HG02763 (cell line): ENCODE measurements around the gene APBB2.

ENCODE experiments used
- ATAC-seq: cut with Tn5 transposase; IDR thresholded peaks from one replicate; pipeline ENCODE4 v1.9.1; 2021; ENCODE audit warnings: mild to moderate bottlenecking, moderate library complexity; ENCODE audit not compliant: unreplicated experiment

APBB2 gene

GRCh38 chr4:41110050-41110449, 104.3 kb downstream of the APBB2 start:
- no peak for ATAC-seq

- ATAC-seq: no peak
Measured at GRCh38 chr4:41108481-41108880, 105.9 kb downstream of the APBB2 start.

- ATAC-seq: no peak
Measured at GRCh38 chr4:41106694-41107419, 107.5 kb downstream of the APBB2 start.

GRCh38 chr4:41106081-41106480, 108.3 kb downstream of the APBB2 start:
- ATAC-seq: no peak

GRCh38 chr4:41104155-41104554, 110.2 kb downstream of the APBB2 start:
- ATAC-seq: no peak

DNA sequence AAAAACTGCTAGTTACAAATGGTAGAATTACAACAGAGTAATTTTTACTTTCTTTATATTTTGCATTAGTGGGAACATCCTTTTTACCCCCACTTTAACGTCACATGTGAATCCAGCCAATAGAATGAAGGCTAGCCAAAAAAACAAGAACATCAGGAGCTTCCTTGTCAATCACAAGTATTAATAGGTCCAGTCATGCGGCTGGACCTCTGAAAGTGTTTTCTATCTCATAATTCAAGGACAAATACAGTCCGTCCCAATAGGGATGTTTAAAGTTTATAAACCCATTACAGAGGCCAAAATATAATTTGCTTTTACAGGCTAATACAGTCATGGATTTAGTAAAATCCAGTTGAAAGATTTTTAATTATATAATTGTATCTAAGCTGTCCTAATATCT, 110.7 kb downstream of the APBB2 start:
- no peak for ATAC-seq

DNA sequence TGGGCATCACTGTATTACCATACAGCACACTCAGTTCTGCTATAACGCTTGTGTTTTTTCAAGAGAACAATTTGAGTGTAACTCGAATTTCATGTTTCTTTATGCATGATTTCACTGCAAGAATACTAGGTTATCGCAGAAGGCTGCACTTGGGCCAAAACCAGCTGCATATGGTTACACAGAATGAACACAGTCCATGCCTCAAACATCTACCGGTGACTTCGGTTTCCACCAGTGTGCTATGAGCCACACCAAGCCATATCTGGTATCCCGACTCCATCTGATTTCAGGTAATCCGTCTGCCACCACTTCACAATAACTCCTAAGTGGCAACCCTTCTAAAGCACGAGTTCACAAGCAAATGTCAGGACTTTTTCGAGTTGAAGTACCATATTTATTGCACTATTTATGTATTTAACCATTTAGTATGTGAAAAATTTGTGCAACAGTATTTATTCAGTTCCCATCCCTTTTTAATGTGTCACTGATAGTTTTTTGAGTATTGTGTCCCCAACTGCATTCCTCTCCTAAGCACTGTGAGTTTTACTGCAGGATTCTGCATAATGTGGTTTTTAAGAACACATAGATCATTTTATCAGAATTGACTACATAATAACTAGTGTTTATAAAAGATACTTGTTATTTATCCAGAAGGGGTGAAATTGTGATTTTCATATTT, 111.8 kb downstream of the APBB2 start:
- ATAC-seq: no peak

GRCh38 chr4:41098093-41099048, 116.0 kb downstream of the APBB2 start:
- no peak for ATAC-seq

DNA sequence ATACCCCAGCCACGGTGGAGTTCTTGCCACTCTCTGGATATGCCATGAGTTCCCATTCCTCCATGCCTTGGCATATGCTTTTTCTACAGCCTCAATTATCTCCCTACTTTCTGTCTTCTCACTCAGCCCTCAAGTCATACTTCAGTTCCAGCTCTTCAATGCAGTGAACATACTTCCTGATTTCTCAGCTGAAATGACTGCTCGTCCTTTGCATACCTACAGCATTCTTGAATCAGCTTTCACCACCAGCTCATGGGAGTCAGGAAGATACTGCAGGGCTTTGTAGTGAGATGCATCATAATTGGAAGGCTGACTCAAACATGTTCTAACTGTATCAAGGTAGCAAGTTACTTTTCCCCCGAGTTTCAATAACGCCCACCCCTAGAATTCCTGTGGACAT, 118.4 kb downstream of the APBB2 start:
- no peak for ATAC-seq

DNA sequence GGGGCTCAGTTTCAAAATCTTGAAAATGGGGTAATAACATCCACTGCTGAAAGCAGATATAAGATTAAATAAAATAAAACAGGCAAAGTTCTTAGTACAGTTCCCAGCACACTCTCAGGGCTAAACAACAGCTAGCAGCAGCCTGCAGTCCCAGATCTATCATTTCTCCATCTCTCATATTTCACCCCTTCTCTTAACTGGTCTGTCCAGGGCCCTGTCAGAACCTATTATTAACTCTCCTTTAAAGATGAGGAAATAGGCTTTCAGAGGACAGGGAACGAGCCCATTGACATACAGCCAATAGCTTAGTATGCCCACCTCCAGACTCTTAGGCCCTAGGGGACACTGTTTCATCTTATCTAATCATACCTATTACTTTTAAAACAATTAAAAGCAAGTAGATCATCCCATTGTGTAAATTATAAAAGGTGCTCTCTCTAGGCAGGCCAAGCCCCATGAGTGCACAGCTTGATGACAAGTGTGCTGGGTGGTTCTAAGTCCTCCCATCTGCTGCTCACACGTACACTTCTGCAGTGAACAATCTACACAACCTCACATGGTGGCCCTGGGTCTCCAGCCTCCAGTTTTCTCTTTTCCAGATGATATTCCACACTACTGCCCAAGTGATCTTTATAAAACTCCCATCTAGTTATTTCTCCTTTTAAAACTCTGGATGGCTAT, 119.0 kb downstream of the APBB2 start:
- no peak for ATAC-seq

- no peak for ATAC-seq
Measured at GRCh38 chr4:41092128-41092527, 122.2 kb downstream of the APBB2 start.

- ATAC-seq: no peak
Measured at GRCh38 chr4:41081847-41082246, 132.5 kb downstream of the APBB2 start.

- ATAC-seq: no peak
Measured at GRCh38 chr4:41080976-41081375, 133.4 kb downstream of the APBB2 start.

DNA sequence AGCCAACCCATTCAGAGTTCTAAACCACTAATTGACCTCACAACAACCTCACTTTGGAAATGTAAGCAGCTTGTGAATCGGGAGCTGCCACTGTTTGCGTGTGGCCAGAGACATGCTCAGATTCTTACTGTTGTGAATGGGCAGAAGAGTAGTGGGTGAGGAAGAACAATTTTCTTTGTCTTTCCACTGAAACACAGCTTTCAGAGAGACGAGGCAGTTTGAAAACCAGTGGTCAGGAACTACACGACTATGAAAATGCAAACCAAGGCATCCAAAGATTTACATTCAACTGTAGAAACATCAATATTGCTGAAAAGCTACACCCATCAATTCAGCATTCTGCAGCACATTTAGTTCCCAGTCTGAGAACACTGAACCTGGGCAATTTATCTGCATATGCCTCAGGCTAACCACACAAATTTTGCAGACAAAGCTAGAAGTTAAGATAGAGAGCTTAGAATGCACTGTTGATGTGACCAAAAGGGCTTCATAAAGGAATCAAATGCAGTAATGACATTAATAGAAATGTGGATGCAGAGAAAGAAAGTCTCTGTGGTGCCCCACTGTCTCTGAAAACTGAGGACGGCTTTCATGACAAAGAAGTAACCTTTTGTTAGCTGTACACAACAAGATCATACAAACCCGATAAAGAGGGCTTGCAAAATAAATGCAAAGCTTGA, 134.3 kb downstream of the APBB2 start:
- ATAC-seq: no peak

DNA sequence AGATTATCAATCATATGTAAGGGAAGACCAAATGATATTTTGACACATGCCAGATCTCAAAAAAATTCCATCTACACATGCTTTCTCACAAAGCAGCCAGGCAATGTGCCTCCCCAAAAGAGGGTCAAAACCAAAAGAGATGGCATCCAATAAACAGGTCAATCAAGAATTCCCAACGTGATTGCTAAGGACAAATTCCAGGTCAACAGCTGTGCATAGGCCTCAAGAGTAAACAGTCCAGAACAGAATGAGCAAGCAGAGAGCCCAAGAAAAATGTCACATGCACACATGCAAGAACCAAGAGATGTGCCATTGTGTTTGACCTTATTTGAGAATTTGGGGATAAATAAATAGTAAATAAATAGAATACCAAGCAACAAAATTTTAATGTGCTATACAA, 136.7 kb downstream of the APBB2 start:
- ATAC-seq: no peak

- no peak for ATAC-seq
Measured at GRCh38 chr4:41076481-41076880, 137.9 kb downstream of the APBB2 start.

DNA sequence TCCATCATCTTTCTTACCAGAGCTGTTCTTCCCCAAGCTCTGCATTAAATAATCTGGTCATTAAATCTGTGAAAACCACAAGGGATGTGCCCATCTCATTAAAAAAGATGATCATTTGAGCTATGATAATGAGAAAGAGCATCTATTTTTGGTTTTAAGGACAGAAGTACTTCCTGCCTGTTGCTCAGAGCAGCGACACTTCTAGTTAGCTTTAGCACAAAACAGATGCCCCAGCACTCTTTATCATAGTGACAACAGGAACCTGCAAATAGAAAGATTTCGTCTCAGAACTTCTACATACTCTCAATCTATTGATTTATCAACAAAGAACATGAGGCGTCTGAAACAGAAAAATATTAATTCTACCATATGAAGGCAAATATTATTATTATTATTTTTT, 140.1 kb downstream of the APBB2 start:
- ATAC-seq: no peak

DNA sequence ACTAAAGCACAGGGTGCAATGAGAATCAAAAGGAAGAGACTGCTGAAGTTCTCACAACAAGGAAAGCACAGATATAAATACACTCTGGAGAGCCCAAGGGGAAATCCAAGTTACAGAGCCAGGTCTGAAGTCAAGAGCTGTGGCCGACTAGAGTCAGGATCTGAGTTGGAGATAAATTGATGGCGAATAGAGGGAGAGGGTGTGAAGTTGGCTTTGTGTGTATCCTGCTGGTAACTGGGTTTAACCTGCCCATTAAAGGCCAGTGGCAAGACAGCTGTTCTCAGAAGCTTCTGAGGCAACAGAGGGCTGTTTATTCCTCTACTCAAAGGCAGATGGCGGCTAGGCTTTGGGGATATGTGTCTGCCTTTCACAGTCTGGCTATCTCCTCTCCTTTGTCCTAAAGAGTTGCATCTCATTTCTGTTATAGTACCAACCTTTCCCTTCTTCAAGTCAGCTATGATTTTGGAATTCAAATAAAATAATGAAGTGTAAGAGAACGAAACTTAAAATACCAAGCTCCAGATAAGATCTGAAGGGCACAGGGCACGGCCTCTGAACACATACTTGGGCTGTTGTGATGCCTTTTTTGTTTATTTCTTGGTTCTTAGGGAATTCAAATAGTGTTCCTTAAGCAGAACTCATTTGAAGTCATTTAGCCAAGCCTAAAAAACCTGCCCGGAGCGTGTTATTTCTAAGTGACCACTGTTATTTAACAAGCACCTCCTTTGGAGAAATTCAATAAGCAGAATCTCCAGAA, 142.1 kb downstream of the APBB2 start:
- no peak for ATAC-seq

GRCh38 chr4:41070516-41071281, 143.6 kb downstream of the APBB2 start:
- ATAC-seq: no peak
